Measurements from ENCODE around the gene ATP6V0A1.

DNA sequence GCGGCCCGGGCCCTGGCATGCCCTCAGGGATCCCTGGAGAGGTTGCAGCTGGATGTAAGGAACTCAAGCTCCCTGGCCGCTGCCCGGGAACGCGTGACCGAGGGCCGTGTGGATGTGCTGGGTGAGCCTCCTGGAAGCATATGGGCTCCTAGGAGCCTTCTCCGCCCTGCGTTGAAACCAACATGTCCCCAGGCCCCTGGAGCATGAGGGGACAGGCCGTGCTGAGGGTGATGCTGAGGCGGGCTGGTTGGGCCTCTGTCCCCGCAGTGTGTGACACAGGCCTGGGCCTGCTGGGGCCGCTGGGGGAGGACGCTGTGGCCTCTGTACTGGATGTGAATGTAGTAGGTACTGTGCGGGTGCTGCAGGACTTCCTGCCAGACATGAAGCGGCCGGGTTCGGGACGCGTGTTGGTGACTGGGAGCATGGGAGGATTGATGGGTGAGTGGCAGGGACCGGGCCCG lies 88.4 kb downstream of the ATP6V0A1 start:
- TF ChIP-seq, protein P1, sequence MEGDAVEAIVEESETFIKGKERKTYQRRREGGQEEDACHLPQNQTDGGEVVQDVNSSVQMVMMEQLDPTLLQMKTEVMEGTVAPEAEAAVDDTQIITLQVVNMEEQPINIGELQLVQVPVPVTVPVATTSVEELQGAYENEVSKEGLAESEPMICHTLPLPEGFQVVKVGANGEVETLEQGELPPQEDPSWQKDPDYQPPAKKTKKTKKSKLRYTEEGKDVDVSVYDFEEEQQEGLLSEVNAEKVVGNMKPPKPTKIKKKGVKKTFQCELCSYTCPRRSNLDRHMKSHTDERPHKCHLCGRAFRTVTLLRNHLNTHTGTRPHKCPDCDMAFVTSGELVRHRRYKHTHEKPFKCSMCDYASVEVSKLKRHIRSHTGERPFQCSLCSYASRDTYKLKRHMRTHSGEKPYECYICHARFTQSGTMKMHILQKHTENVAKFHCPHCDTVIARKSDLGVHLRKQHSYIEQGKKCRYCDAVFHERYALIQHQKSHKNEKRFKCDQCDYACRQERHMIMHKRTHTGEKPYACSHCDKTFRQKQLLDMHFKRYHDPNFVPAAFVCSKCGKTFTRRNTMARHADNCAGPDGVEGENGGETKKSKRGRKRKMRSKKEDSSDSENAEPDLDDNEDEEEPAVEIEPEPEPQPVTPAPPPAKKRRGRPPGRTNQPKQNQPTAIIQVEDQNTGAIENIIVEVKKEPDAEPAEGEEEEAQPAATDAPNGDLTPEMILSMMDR (conservative IDR thresholded peaks at IDR 0.05 in 1 of 2, IDR thresholded peaks at IDR 0.05 in 1 of 2; ENCODE audit: extremely low read depth in 1 of 2, insufficient read depth in 1 of 2, low read depth in 1 of 2, low read length in 2 of 2) = no peak
- no peak for TF ChIP-seq EZH2 (IDR thresholded peaks at IDR 0.05; ENCODE audit: borderline replicate concordance, low read length)
